ENCODE measurements around the gene PRLHR. TPM values are rescaled to one million over a fixed set of nuclear protein-coding genes. Genes with fewer than 3 reads are reported as not detected.

Gene PRLHR
- total RNA-seq, 1 experiment from 2014 or later, result not detected

GRCh38 chr10:118564114-118564513 is 31.3 kb downstream of the PRLHR start:
- DNase-seq (ENCODE audit: low read depth), result no peak

- DNase-seq (ENCODE audit: low read depth), result no peak
These were observed 32.0 kb downstream of the PRLHR start for GRCh38 chr10:118563373-118563890.

- no peak for DNase-seq (ENCODE audit: low read depth)
These were observed 32.6 kb downstream of the PRLHR start for GRCh38 chr10:118562851-118563250.

GRCh38 chr10:118557946-118558345 is 37.5 kb downstream of the PRLHR start:
- no peak for DNase-seq (ENCODE audit: low read depth)

GRCh38 chr10:118551535-118552100 is 43.8 kb downstream of the PRLHR start:
- DNase-seq (ENCODE audit: low read depth), result no peak

GRCh38 chr10:118547282-118547681 is 48.2 kb downstream of the PRLHR start:
- DNase-seq (ENCODE audit: low read depth), result no peak

- DNase-seq (ENCODE audit: low read depth), result no peak
These were observed 49.0 kb downstream of the PRLHR start for GRCh38 chr10:118546479-118546878.

- DNase-seq (ENCODE audit: low read depth), result no peak
These were observed 50.1 kb downstream of the PRLHR start for GRCh38 chr10:118545381-118545780.

- DNase-seq (ENCODE audit: low read depth), result no peak
These were observed 51.0 kb downstream of the PRLHR start for GRCh38 chr10:118544401-118544948.

- DNase-seq (ENCODE audit: low read depth), result peak; percentile 16
These were observed 51.6 kb downstream of the PRLHR start for GRCh38 chr10:118543714-118544400.

GRCh38 chr10:118542745-118543144 is 52.7 kb downstream of the PRLHR start:
- no peak for DNase-seq (ENCODE audit: low read depth)

- DNase-seq (ENCODE audit: low read depth), result no peak
These were observed 53.2 kb downstream of the PRLHR start for GRCh38 chr10:118542205-118542604.

GRCh38 chr10:118541718-118542117 is 53.7 kb downstream of the PRLHR start:
- no peak for DNase-seq (ENCODE audit: low read depth)

Other genes with a start within 250 kb of the PRLHR start
- 21.3 and 24.8 TPM in 2 replicates for gene CACUL1, start 159.3 kb upstream of the PRLHR start, total RNA-seq (2014; rRNA removed)